Keratinocyte (primary cell): ENCODE results near the gene TLX2. TPM values are rescaled to one million over a fixed set of nuclear protein-coding genes. Genes with fewer than 3 reads are reported as not detected.

Experiments
- DNase-seq: peaks from one replicate; pipeline ENCODE4 v3.0.0-alpha.2; 2011; ENCODE audit warnings: low read depth, missing footprints, low spot score
- FAIRE-seq: peaks from 2 replicates; lab custom pipeline; 2011; peaks lifted over from hg19 to GRCh38; lab: Jason Lieb, UNC
- H2AFZ ChIP-seq: 2 replicates; pipeline ENCODE4 v1.6.0; 2012; ENCODE audit warnings: low read length, control low read depth, inconsistent platforms; ENCODE audit not compliant: control insufficient read depth
- H3K27ac ChIP-seq: 2 replicates; pipeline ENCODE4 v1.5.1; 2011; ENCODE audit warnings: low read length; ENCODE audit not compliant: control insufficient read depth, insufficient read depth
- H3K27me3 ChIP-seq: 3 replicates; pipeline ENCODE4 v1.6.0; 2011; ENCODE audit warnings: low read length; ENCODE audit not compliant: control insufficient read depth, insufficient read depth; ENCODE audit errors: extremely low read depth
- H3K36me3 ChIP-seq, 2 experiments: 2 replicates in 1 of 2; 3 replicates in 1 of 2; pipeline ENCODE4 v1.5.1; 2011; ENCODE audit warnings: low read length in 2 of 2, mild to moderate bottlenecking in 1 of 2; ENCODE audit not compliant: control insufficient read depth in 2 of 2, insufficient read depth in 2 of 2; ENCODE audit errors: extremely low read depth in 1 of 2
- H3K4me1 ChIP-seq: 3 replicates; pipeline ENCODE4 v1.5.1; 2011; ENCODE audit warnings: low read length; ENCODE audit not compliant: control insufficient read depth, insufficient read depth; ENCODE audit errors: extremely low read depth
- H3K4me2 ChIP-seq: 3 replicates; pipeline ENCODE4 v1.6.0; 2011; ENCODE audit warnings: low read depth, low read length; ENCODE audit not compliant: control insufficient read depth, insufficient read depth; ENCODE audit errors: extremely low read depth
- H3K4me3 ChIP-seq, 3 experiments: fragments of 200-600 bp in 1 of 3; sonication (generic) in 1 of 3; 2 replicates in 2 of 3; 3 replicates in 1 of 3; pipeline ENCODE4 v1.5.1; 2011 to 2016; ENCODE audit warnings: low read length in 3 of 3, mild to moderate bottlenecking in 3 of 3, control low read depth in 2 of 3, inconsistent platforms in 1 of 3, low read depth in 1 of 3, mixed read lengths in 1 of 3, mixed run types in 1 of 3, moderate library complexity in 1 of 3; ENCODE audit not compliant: control insufficient read depth in 2 of 3, insufficient read depth in 2 of 3; ENCODE audit errors: extremely low read depth in 1 of 3
- H3K79me2 ChIP-seq: 2 replicates; pipeline ENCODE4 v1.6.0; 2012; ENCODE audit warnings: low read length; ENCODE audit not compliant: control insufficient read depth, insufficient read depth
- H3K9ac ChIP-seq: 3 replicates; pipeline ENCODE4 v1.6.0; 2011; ENCODE audit warnings: low read length; ENCODE audit not compliant: control insufficient read depth, insufficient read depth; ENCODE audit errors: extremely low read depth
- H3K9me1 ChIP-seq: 3 replicates; pipeline ENCODE4 v1.6.0; 2011; ENCODE audit warnings: low read length; ENCODE audit not compliant: control insufficient read depth, insufficient read depth; ENCODE audit errors: extremely low read depth
- H3K9me3 ChIP-seq: 2 replicates; pipeline ENCODE4 v1.5.1; 2012; ENCODE audit warnings: low read depth, low read length; ENCODE audit not compliant: control insufficient read depth
- H4K20me1 ChIP-seq: 3 replicates; pipeline ENCODE4 v1.6.0; 2011; ENCODE audit warnings: low read length; ENCODE audit not compliant: control insufficient read depth, insufficient read depth; ENCODE audit errors: extremely low read depth
- CTCF ChIP-seq, 3 experiments: IDR thresholded peaks in 1 of 3; conservative IDR thresholded peaks in 1 of 3; optimal IDR thresholded peaks in 1 of 3; 2 replicates in 2 of 3; 3 replicates in 1 of 3; pipeline versions ENCODE3 to v1.5.1; 2011; ENCODE audit warnings: low read length in 3 of 3, mild to moderate bottlenecking in 3 of 3, moderate library complexity in 2 of 3, control low read depth in 1 of 3, inconsistent platforms in 1 of 3; ENCODE audit not compliant: insufficient read depth in 2 of 3; ENCODE audit errors: extremely low read depth in 1 of 3
- EZH2 ChIP-seq: IDR thresholded peaks from one replicate; pipeline ENCODE4 v1.6.1; 2012; ENCODE audit warnings: inconsistent platforms, mild to moderate bottlenecking, low read length, moderate library complexity
- dilution Hi-C: fragments of 300-500 bp; cut with MboI; formaldehyde crosslinking; loops from one replicate; pipeline ENCODE4 v1.7.0; 2020; ENCODE audit warnings: low sequenced_read_pairs; ENCODE audit not compliant: extremely low pct_ligation_motif_present
- polyA plus RNA-seq, 5 experiments: library from polyadenylated mRNA; depleted of rRNA in 3 of 5; stranded (reverse) in 3 of 5; stranded (forward) in 1 of 5; unstranded in 1 of 5; fragments of >200 nt; gene quantifications; 1 replicate in 1 of 5; 2 replicates in 3 of 5; 3 replicates in 1 of 5; pipeline versions ENCODE4 v1.2.1 to v1.2.3, GENCODE V29; 2011 to 2012; ENCODE audit warnings: missing spikeins in 2 of 5, low read depth in 1 of 5, low replicate concordance in 1 of 5

The TLX2 gene
- polyA plus RNA-seq, 1 donor (not counting 4 experiments of a cell fraction or from before 2014, with no cell fraction given): not detected

- Histone ChIP-seq H3K79me2 (peaks cover 36% of the 10 kb centered on the region), H3K9me3 (no peaks in the 10 kb centered on the region), H3K4me2 (peak overlapping the region; percentile 75), H2AFZ (no peak overlapping the region), H3K4me3 (peak overlapping the region in 1 of 3 experiments; percentile 93), H3K9me1 (no peaks in the 10 kb centered on the region), H3K9ac (no peak overlapping the region), H4K20me1 (no peaks in the 10 kb centered on the region), H3K36me3 (peaks cover 20 to 35% of the 10 kb centered on the region in 2 experiments), H3K4me1 (peaks cover 36% of the 10 kb centered on the region), H3K27ac (no peak overlapping the region), H3K27me3 (no peaks in the 10 kb centered on the region)
- FAIRE-seq (no peak), DNase-seq (no peak)
- dilution Hi-C loops: no loop called here
- no peak for TF ChIP-seq CTCF (optimal IDR thresholded peaks at IDR 0.05 in 1 of 3, IDR thresholded peaks at IDR 0.05 in 1 of 3, conservative IDR thresholded peaks at IDR 0.05 in 1 of 3; ENCODE audit: extremely low read depth in 1 of 3, insufficient read depth in 2 of 3, low read length in 3 of 3)
- no peak for TF ChIP-seq EZH2
Measured at GRCh38 chr2:74527741-74528140, 13.5 kb downstream of the TLX2 start.

GRCh38 chr2:74528600-74529356 is 14.5 kb downstream of the TLX2 start:
- H3K4me2 ChIP-seq: peak overlapping the region; percentile 75
- H3K36me3 ChIP-seq: peaks cover 25 to 35% of the 10 kb centered on the region in 2 experiments
- H3K27me3 ChIP-seq: no peaks in the 10 kb centered on the region
- no peaks in the 10 kb centered on the region for H4K20me1 ChIP-seq
- peak in 1 of 3 experiments; percentile 12 for TF ChIP-seq CTCF (optimal IDR thresholded peaks at IDR 0.05 in 1 of 3, IDR thresholded peaks at IDR 0.05 in 1 of 3, conservative IDR thresholded peaks at IDR 0.05 in 1 of 3; ENCODE audit: extremely low read depth in 1 of 3, insufficient read depth in 2 of 3, low read length in 3 of 3)
- no peak for TF ChIP-seq EZH2
- dilution Hi-C loops: no loop called here
- H3K9ac ChIP-seq: peak overlapping the region; percentile 98
- H3K79me2 ChIP-seq: peaks cover 36% of the 10 kb centered on the region
- FAIRE-seq (no peak), DNase-seq (no peak)
- peak overlapping the region; percentile 95 for H2AFZ ChIP-seq
- no peaks in the 10 kb centered on the region for H3K9me3 ChIP-seq
- no peaks in the 10 kb centered on the region for H3K9me1 ChIP-seq
- H3K4me1 ChIP-seq: peaks cover 36% of the 10 kb centered on the region
- peak overlapping the region; percentile 92 for H3K27ac ChIP-seq
- H3K4me3 ChIP-seq: peak overlapping the region; percentile 73 to 93 (median 83)
